Keratinocyte (primary cell): Measurements from ENCODE around the gene E4F1.

Experiments
- EZH2 ChIP-seq: IDR thresholded peaks from one replicate; pipeline ENCODE4 v1.6.1; 2012; ENCODE audit warnings: inconsistent platforms, mild to moderate bottlenecking, low read length, moderate library complexity
- TF ChIP-seq, protein P1 (sequence below), 3 experiments: IDR thresholded peaks in 1 of 3; conservative IDR thresholded peaks in 1 of 3; optimal IDR thresholded peaks in 1 of 3; 2 replicates in 2 of 3; 3 replicates in 1 of 3; pipeline versions ENCODE3 to v1.5.1; 2011; ENCODE audit warnings: low read length in 3 of 3, mild to moderate bottlenecking in 3 of 3, moderate library complexity in 2 of 3, control low read depth in 1 of 3, inconsistent platforms in 1 of 3; ENCODE audit not compliant: insufficient read depth in 2 of 3; ENCODE audit errors: extremely low read depth in 1 of 3

- TF ChIP-seq, protein P1, sequence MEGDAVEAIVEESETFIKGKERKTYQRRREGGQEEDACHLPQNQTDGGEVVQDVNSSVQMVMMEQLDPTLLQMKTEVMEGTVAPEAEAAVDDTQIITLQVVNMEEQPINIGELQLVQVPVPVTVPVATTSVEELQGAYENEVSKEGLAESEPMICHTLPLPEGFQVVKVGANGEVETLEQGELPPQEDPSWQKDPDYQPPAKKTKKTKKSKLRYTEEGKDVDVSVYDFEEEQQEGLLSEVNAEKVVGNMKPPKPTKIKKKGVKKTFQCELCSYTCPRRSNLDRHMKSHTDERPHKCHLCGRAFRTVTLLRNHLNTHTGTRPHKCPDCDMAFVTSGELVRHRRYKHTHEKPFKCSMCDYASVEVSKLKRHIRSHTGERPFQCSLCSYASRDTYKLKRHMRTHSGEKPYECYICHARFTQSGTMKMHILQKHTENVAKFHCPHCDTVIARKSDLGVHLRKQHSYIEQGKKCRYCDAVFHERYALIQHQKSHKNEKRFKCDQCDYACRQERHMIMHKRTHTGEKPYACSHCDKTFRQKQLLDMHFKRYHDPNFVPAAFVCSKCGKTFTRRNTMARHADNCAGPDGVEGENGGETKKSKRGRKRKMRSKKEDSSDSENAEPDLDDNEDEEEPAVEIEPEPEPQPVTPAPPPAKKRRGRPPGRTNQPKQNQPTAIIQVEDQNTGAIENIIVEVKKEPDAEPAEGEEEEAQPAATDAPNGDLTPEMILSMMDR (optimal IDR thresholded peaks at IDR 0.05 in 1 of 3, IDR thresholded peaks at IDR 0.05 in 1 of 3, conservative IDR thresholded peaks at IDR 0.05 in 1 of 3; ENCODE audit: extremely low read depth in 1 of 3, insufficient read depth in 2 of 3, low read length in 3 of 3), result no peak
- no peak for TF ChIP-seq EZH2
Observed at GRCh38 chr16:2278956-2279800, 55.8 kb downstream of the E4F1 start.
